ENCODE data around the gene NUAK2. TPM values are rescaled to one million over a fixed set of nuclear protein-coding genes. Genes with fewer than 3 reads are reported as not detected.

NUAK2 gene
- total and polyA plus RNA-seq, 2 of the 4 experiments (the other 2 are of a cell fraction): 7.2 to 17.6 TPM

- Histone ChIP-seq H3K23ac (ENCODE audit: low read depth, low read length) (no peak overlapping the region), H4K5ac (ENCODE audit: low read depth, low read length) (no peak overlapping the region), H3K27me3 (ENCODE audit: control insufficient read depth, insufficient read depth, low read length) (no peaks in the 10 kb centered on the region), H4K20me1 (ENCODE audit: insufficient read depth, low read length) (no peaks in the 10 kb centered on the region), H3K4ac (ENCODE audit: low read depth, low read length) (peak overlapping the region; percentile 19; the same call in 1 of the 2 replicates), H3K4me2 (ENCODE audit: low read depth, low read length) (no peak overlapping the region), H3K79me1 (ENCODE audit: low read depth in 1 of 2, low read length in 2 of 2) (peaks cover 0 to 5% of the 10 kb centered on the region in 2 experiments; a peak in 1 of 4 replicates), H3K14ac (replicated peaks; ENCODE audit: low read depth, low read length) (no peak overlapping the region), H3K56ac (ENCODE audit: extremely low read depth, insufficient read depth, low read length) (no peak overlapping the region), H2AK9ac (replicated peaks; ENCODE audit: low read depth, low read length, poor library complexity) (peak overlapping the region; percentile 80), H2AK5ac (ENCODE audit: low read depth, low read length) (peak overlapping the region; percentile 69), H2BK5ac (ENCODE audit: low read depth, low read length, poor library complexity, severe bottlenecking) (no peak overlapping the region), H4K91ac (ENCODE audit: insufficient read depth, low read depth, low read length) (no peak overlapping the region), H2BK20ac (ENCODE audit: low read depth, low read length) (0 out of 2 replicates have a peak overlapping the region, but pooled peaks have one; percentile 40), H3K9ac (ENCODE audit: low read depth, low read length) (no peak overlapping the region), H3K9me1 (ENCODE audit: insufficient read depth, low read length) (peaks cover 12% of the 10 kb centered on the region), H2AFZ (replicated peaks; ENCODE audit: low read length, poor library complexity) (peak overlapping the region; percentile 60), H2BK15ac (ENCODE audit: low read depth, low read length) (no peak overlapping the region), H3K4me3 (ENCODE audit: insufficient read depth, low read depth, low read length) (no peak overlapping the region), H3K4me1 (ENCODE audit: control insufficient read depth, insufficient read depth, low read length) (peaks cover 10% of the 10 kb centered on the region), H4K8ac (ENCODE audit: low read depth in 2 of 2, low read length in 2 of 2) (peak overlapping the region in 1 of 2 experiments; percentile 60; a peak in 1 of 4 replicates), H3K9me3 (ENCODE audit: control insufficient read depth, insufficient read depth, low read length) (no peaks in the 10 kb centered on the region), H3K27ac (ENCODE audit: insufficient read depth, low read length) (no peak overlapping the region), H3K18ac (ENCODE audit: low read depth, low read length) (no peak overlapping the region), H3K36me3 (ENCODE audit: control insufficient read depth, insufficient read depth, low read length) (no peaks in the 10 kb centered on the region), H2BK120ac (ENCODE audit: low read depth, low read length) (no peak overlapping the region)
- DNase-seq (peak; percentile 80), ATAC-seq (ENCODE audit: low read depth) (peak; percentile 98)
- POLR2A ChIA-PET (ENCODE audit: unreplicated experiment): interaction anchor here (0.5 kb wide), 1 partner anchor 86 kb away, joined by 7 read pairs; no protein-coding TSS in a partner anchor
- 37% methylated on average over 6 of the region's 8 CpGs; no CpG with 5 or more reads in 1 of the 2 experiments for WGBS, 2 experiments (ENCODE audit: extremely low coverage in 2 of 2, insufficient read length in 1 of 2)
- intact Hi-C loops (cut with micrococcal nuclease): loop anchor here (1.0 to 2.0 kb wide), 7 partner anchors 27 to 449 kb away; partner anchors contain the start of gene RBBP5
- CTCF ChIA-PET: interaction anchor here (0.5 to 2.8 kb wide), 26 partner anchors 9 to 649 kb away, joined by 3 to 29 read pairs (median 4); no protein-coding TSS in a partner anchor
- BruUV-seq (replicated peaks): no TSS peak
- 0 out of 2 replicates have a peak, but pooled peaks have one; percentile 8 for TF ChIP-seq MAZ (IDR thresholded peaks at IDR 0.05; ENCODE audit: borderline replicate concordance, low read depth, low read length)
- TF ChIP-seq SMC3 (IDR thresholded peaks at IDR 0.05; ENCODE audit: low read depth, low read length): peak; percentile 98
- peak; percentile 73; the same call in 1 of the 2 replicates for TF ChIP-seq CHD1 (IDR thresholded peaks at IDR 0.05; ENCODE audit: low read depth, low read length)
- 0 out of 2 replicates have a peak, but pooled peaks have one; percentile 11 for TF ChIP-seq BHLHE40 (IDR thresholded peaks at IDR 0.05; ENCODE audit: low read depth, low read length)
- TF ChIP-seq RFX5 (IDR thresholded peaks at IDR 0.05; ENCODE audit: low read depth, low read length): no peak
- TF ChIP-seq, protein P1, sequence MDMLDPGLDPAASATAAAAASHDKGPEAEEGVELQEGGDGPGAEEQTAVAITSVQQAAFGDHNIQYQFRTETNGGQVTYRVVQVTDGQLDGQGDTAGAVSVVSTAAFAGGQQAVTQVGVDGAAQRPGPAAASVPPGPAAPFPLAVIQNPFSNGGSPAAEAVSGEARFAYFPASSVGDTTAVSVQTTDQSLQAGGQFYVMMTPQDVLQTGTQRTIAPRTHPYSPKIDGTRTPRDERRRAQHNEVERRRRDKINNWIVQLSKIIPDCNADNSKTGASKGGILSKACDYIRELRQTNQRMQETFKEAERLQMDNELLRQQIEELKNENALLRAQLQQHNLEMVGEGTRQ (IDR thresholded peaks at IDR 0.05; ENCODE audit: low read depth, low read length): no peak
- peak; percentile 98 for TF ChIP-seq CTCF (conservative IDR thresholded peaks at IDR 0.05; ENCODE audit: low read depth, low read length)
- TF ChIP-seq, protein P2, sequence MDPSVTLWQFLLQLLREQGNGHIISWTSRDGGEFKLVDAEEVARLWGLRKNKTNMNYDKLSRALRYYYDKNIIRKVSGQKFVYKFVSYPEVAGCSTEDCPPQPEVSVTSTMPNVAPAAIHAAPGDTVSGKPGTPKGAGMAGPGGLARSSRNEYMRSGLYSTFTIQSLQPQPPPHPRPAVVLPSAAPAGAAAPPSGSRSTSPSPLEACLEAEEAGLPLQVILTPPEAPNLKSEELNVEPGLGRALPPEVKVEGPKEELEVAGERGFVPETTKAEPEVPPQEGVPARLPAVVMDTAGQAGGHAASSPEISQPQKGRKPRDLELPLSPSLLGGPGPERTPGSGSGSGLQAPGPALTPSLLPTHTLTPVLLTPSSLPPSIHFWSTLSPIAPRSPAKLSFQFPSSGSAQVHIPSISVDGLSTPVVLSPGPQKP (IDR thresholded peaks at IDR 0.05; ENCODE audit: borderline replicate concordance, low read depth, low read length): no peak
- peak; percentile 99 for TF ChIP-seq RAD21 (IDR thresholded peaks at IDR 0.05; ENCODE audit: low read length)
- dilution Hi-C loops (cut with HindIII; ENCODE audit: low sequenced_read_pairs, unreplicated experiment): no loop called here
- in situ Hi-C loops (cut with MboI; ENCODE audit: low sequenced_read_pairs): loop anchor here (5.0 to 25.0 kb wide), 2 partner anchors 279 to 444 kb away; no protein-coding TSS in a partner anchor
These were observed 65.4 kb downstream of the NUAK2 start for GRCh38 chr1:205255941-205256780.
